Testis (tissue), 2 donors: Measurements from ENCODE around the gene PPARA.

Experiments used
- POLR2A ChIP-seq: fragments of 450-650 bp; IDR thresholded peaks from one replicate; pipeline ENCODE4 v1.6.1; 2017; ENCODE audit warnings: antibody characterized with exemption, mild to moderate bottlenecking, moderate library complexity
- TF ChIP-seq, protein P1 (sequence below), 3 experiments: fragments of 450-650 bp in 2 of 3; fragments of 200-600 bp in 1 of 3; sonication (generic) in 1 of 3; IDR thresholded peaks; one replicate each; pipeline ENCODE4 v1.5.1; 2016 to 2019; ENCODE audit warnings: antibody characterized with exemption in 3 of 3, mild to moderate bottlenecking in 2 of 3, moderate library complexity in 1 of 3

DNA sequence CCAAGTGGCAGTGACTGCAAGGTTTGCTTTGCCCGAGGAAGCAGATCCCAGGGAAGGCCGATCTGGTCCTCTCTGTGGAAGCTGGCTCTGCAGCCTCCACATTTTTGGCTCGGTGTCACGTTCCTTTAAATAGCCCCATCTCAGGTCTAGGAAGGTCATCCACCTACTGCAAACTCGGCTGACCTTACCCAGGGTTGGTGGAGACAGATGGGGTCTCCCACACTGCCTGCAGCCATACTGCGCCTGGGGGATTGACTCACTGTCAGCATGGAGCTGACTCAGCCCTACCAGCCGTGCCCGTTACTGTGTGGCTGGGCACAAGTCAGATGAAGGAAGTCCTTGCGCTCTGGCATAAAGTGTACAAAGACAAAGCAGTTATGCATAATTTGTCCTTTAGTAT lies 82.9 kb downstream of the PPARA start:
- TF ChIP-seq, protein P1, sequence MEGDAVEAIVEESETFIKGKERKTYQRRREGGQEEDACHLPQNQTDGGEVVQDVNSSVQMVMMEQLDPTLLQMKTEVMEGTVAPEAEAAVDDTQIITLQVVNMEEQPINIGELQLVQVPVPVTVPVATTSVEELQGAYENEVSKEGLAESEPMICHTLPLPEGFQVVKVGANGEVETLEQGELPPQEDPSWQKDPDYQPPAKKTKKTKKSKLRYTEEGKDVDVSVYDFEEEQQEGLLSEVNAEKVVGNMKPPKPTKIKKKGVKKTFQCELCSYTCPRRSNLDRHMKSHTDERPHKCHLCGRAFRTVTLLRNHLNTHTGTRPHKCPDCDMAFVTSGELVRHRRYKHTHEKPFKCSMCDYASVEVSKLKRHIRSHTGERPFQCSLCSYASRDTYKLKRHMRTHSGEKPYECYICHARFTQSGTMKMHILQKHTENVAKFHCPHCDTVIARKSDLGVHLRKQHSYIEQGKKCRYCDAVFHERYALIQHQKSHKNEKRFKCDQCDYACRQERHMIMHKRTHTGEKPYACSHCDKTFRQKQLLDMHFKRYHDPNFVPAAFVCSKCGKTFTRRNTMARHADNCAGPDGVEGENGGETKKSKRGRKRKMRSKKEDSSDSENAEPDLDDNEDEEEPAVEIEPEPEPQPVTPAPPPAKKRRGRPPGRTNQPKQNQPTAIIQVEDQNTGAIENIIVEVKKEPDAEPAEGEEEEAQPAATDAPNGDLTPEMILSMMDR (IDR thresholded peaks at IDR 0.05) = no peak
- no peak for TF ChIP-seq POLR2A
